IMR-90 (cell line): Measurements from ENCODE around the gene ADGRV1. TPM values are rescaled to one million over a fixed set of nuclear protein-coding genes. Genes with fewer than 3 reads are reported as not detected.

Source experiments
- ATAC-seq: fragments of 200-7000 bp; cut with Tn5 transposase; 2 replicates; pipeline ENCODE4 v1.9.1; 2020; ENCODE audit warnings: low read depth, mild to moderate bottlenecking, moderate library complexity
- BruUV-seq: library from RNA; stranded (reverse); fragments of 400-500 nt; replicated peaks from 2 replicates; lab custom pipeline; 2021; lab: Mats Ljungman, UMichigan
- CTCF ChIA-PET: fragments of 300-600 bp; formaldehyde crosslinking; extraction: SDS; loops from one replicate; lab custom pipeline; 2021; ENCODE audit warnings: antibody characterized with exemption; lab: Yijun Ruan, JAX
- POLR2A ChIA-PET: fragments of 300-600 bp; sonication (Branson Sonifier 250); formaldehyde crosslinking; loops from one replicate; lab custom pipeline; 2022; ENCODE audit warnings: antibody characterized with exemption; ENCODE audit not compliant: unreplicated experiment; lab: Charles Lee
- DNase-seq: peaks from one replicate; pipeline ENCODE4 v3.0.0; 2013
- H2AFZ ChIP-seq: replicated peaks from 2 replicates; pipeline ENCODE3; 2013; ENCODE audit warnings: low read length, mild to moderate bottlenecking; ENCODE audit not compliant: poor library complexity
- H2AK5ac ChIP-seq: 2 replicates; pipeline ENCODE4 v1.6.1; 2013; ENCODE audit warnings: low read depth, low read length, inconsistent platforms
- H2AK9ac ChIP-seq: replicated peaks from 2 replicates; pipeline ENCODE3; 2013; ENCODE audit warnings: mild to moderate bottlenecking, low read depth, low read length, moderate library complexity; ENCODE audit not compliant: poor library complexity
- H2BK120ac ChIP-seq: 2 replicates; pipeline ENCODE4 v1.6.1; 2013; ENCODE audit warnings: low read depth, low read length, inconsistent platforms
- H2BK15ac ChIP-seq: 3 replicates; pipeline ENCODE4 v1.6.1; 2013; ENCODE audit warnings: low read depth, low read length, inconsistent platforms
- H2BK20ac ChIP-seq: 2 replicates; pipeline ENCODE4 v1.6.1; 2013; ENCODE audit warnings: low read depth, mild to moderate bottlenecking, inconsistent platforms, low read length, moderate library complexity
- H2BK5ac ChIP-seq: 2 replicates; pipeline ENCODE4 v1.6.1; 2013; ENCODE audit warnings: mild to moderate bottlenecking, low read depth, low read length, inconsistent platforms; ENCODE audit not compliant: poor library complexity, severe bottlenecking
- H3K14ac ChIP-seq: replicated peaks from 2 replicates; pipeline ENCODE4 v1.6.1; 2013; ENCODE audit warnings: low read depth, low read length, inconsistent platforms
- H3K18ac ChIP-seq: 2 replicates; pipeline ENCODE4 v1.6.1; 2013; ENCODE audit warnings: low read depth, low read length, control low read depth
- H3K23ac ChIP-seq: 2 replicates; pipeline ENCODE4 v1.6.1; 2013; ENCODE audit warnings: low read depth, low read length, inconsistent platforms
- H3K27ac ChIP-seq: 2 replicates; pipeline ENCODE4 v1.5.1; 2013; ENCODE audit warnings: mild to moderate bottlenecking, control low read depth, low read length; ENCODE audit not compliant: insufficient read depth
- H3K27me3 ChIP-seq: 2 replicates; pipeline ENCODE4 v1.6.1; 2013; ENCODE audit warnings: low read length; ENCODE audit not compliant: control insufficient read depth, insufficient read depth
- H3K36me3 ChIP-seq: 2 replicates; pipeline ENCODE4 v1.6.1; 2013; ENCODE audit warnings: low read length, mixed read lengths; ENCODE audit not compliant: control insufficient read depth, insufficient read depth
- H3K4ac ChIP-seq: 2 replicates; pipeline ENCODE4 v1.6.1; 2013; ENCODE audit warnings: low read depth, low read length, inconsistent platforms
- H3K4me1 ChIP-seq: 2 replicates; pipeline ENCODE4 v1.6.1; 2013; ENCODE audit warnings: low read length, mixed read lengths; ENCODE audit not compliant: control insufficient read depth, insufficient read depth
- H3K4me2 ChIP-seq: 2 replicates; pipeline ENCODE4 v1.6.1; 2013; ENCODE audit warnings: low read depth, mild to moderate bottlenecking, control low read depth, low read length, moderate library complexity
- H3K4me3 ChIP-seq: 2 replicates; pipeline ENCODE4 v1.5.1; 2013; ENCODE audit warnings: low read depth, mild to moderate bottlenecking, control low read depth, low read length, moderate library complexity; ENCODE audit not compliant: insufficient read depth
- H3K56ac ChIP-seq: 2 replicates; pipeline ENCODE4 v1.6.1; 2013; ENCODE audit warnings: low read length, inconsistent platforms; ENCODE audit not compliant: insufficient read depth; ENCODE audit errors: extremely low read depth
- H3K79me1 ChIP-seq, 2 experiments: 2 replicates each; pipeline ENCODE4 v1.6.1; 2013; ENCODE audit warnings: low read length in 2 of 2, inconsistent platforms in 1 of 2, low read depth in 1 of 2
- H3K9ac ChIP-seq: 2 replicates; pipeline ENCODE4 v1.6.1; 2013; ENCODE audit warnings: low read depth, low read length, control low read depth
- H3K9me1 ChIP-seq: 2 replicates; pipeline ENCODE4 v1.6.1; 2013; ENCODE audit warnings: low read length, inconsistent platforms; ENCODE audit not compliant: insufficient read depth
- H3K9me3 ChIP-seq: 2 replicates; pipeline ENCODE4 v1.6.1; 2013; ENCODE audit warnings: low read length; ENCODE audit not compliant: control insufficient read depth, insufficient read depth
- H4K20me1 ChIP-seq: 2 replicates; pipeline ENCODE4 v1.6.1; 2013; ENCODE audit warnings: low read length, inconsistent platforms; ENCODE audit not compliant: insufficient read depth
- H4K5ac ChIP-seq: 2 replicates; pipeline ENCODE4 v1.6.1; 2013; ENCODE audit warnings: mild to moderate bottlenecking, low read depth, low read length, control low read depth
- H4K8ac ChIP-seq, 2 experiments: 2 replicates each; pipeline ENCODE4 v1.6.1; 2013; ENCODE audit warnings: low read depth in 2 of 2, low read length in 2 of 2, control low read depth in 1 of 2, inconsistent platforms in 1 of 2
- H4K91ac ChIP-seq: 2 replicates; pipeline ENCODE4 v1.6.1; 2013; ENCODE audit warnings: low read depth, low read length, inconsistent platforms; ENCODE audit not compliant: insufficient read depth
- CHD1 ChIP-seq: IDR thresholded peaks from 2 replicates; pipeline ENCODE4 v1.6.1; 2012; ENCODE audit warnings: low read depth, low read length, improper control_type of control experiment
- MAZ ChIP-seq: IDR thresholded peaks from 2 replicates; pipeline ENCODE4 v1.6.1; 2012; ENCODE audit warnings: low read depth, mild to moderate bottlenecking, low read length, improper control_type of control experiment, moderate library complexity, borderline replicate concordance
- NFE2L2 ChIP-seq: fragments of 150-350 bp; IDR thresholded peaks from 2 replicates; pipeline ENCODE4 v1.6.1; 2016; ENCODE audit warnings: low read depth, mild to moderate bottlenecking, low read length
- POLR2A ChIP-seq: IDR thresholded peaks from 2 replicates; pipeline ENCODE4 v1.6.1; 2012; ENCODE audit warnings: mild to moderate bottlenecking, low read depth, low read length
- RAD21 ChIP-seq: IDR thresholded peaks from 2 replicates; pipeline ENCODE4 v1.6.1; 2012; ENCODE audit warnings: low read length, improper control_type of control experiment
- RCOR1 ChIP-seq: IDR thresholded peaks from 2 replicates; pipeline ENCODE4 v1.6.1; 2012; ENCODE audit warnings: mild to moderate bottlenecking, low read length, improper control_type of control experiment; ENCODE audit not compliant: insufficient replicate concordance
- RFX5 ChIP-seq: IDR thresholded peaks from 2 replicates; pipeline ENCODE4 v1.8.0; 2012; ENCODE audit warnings: low read depth, mild to moderate bottlenecking, low read length, moderate library complexity
- WGBS, 2 experiments: methylation state at CpG; one replicate each; pipeline versions ENCODE4 v1.1.5 to v1.1.7; 2013; ENCODE audit warnings: missing lambda C conversion rate in 2 of 2; ENCODE audit not compliant: insufficient read length in 1 of 2; ENCODE audit errors: extremely low coverage in 2 of 2; 5-methylcytosine and 5-hydroxymethylcytosine counted together
- dilution Hi-C: fragments of 300-500 bp; cut with HindIII; formaldehyde crosslinking; loops from one replicate; pipeline ENCODE4 v1.14.3; 2018; ENCODE audit warnings: low sequenced_read_pairs; ENCODE audit not compliant: unreplicated experiment
- in situ Hi-C: fragments of 300-500 bp; cut with MboI; formaldehyde crosslinking; loops from 3 replicates; pipeline ENCODE4 v1.14.3; 2019; ENCODE audit warnings: low sequenced_read_pairs, inconsistent platforms, mixed read lengths
- intact Hi-C: fragments of 100-400 bp; cut with micrococcal nuclease; formaldehyde crosslinking; loops from 2 replicates; pipeline ENCODE4 v1.10.0; 2022
- polyA plus RNA-seq, 3 experiments: library from polyadenylated mRNA; depleted of rRNA; stranded (reverse); fragments of >200 nt; gene quantifications; 2 replicates each; pipeline ENCODE4 v1.2.3, GENCODE V29; 2012; ENCODE audit warnings: low replicate concordance in 1 of 3
- total RNA-seq: library from RNA; depleted of rRNA; stranded (reverse); fragments of >200 nt; gene quantifications from 2 replicates; pipeline ENCODE4 v1.2.3, GENCODE V29; 2012
- TF ChIP-seq, protein P1 (sequence below): fragments of 150-350 bp; IDR thresholded peaks from 2 replicates; pipeline ENCODE4 v1.6.1; 2016; ENCODE audit warnings: low read depth, mild to moderate bottlenecking, low read length, moderate library complexity, borderline replicate concordance

ADGRV1 gene
- total and polyA plus RNA-seq, 2 of the 4 experiments (the other 2 are of a cell fraction), result under 0.01 TPM; not detected in 1

DNA sequence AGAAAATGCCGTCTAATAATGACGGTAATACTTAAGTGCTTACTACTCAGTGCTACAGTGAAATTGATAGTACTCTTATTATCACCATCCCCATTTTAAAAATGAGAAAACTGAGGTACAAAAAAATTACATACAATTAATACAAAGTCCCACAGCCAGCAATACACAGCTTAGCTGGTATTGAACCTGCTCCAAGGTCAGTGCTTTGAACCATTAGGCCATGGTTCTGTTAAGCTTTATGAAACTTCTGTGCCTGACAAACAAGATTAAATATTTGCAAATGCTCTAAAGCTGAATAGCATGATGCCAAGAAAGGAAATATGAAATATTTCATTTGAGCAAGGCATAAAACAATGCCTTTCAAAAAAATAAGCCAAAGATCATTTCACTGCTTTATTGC lies 467.4 kb downstream of the ADGRV1 start:
- no peak overlapping the region for H3K4ac ChIP-seq
- no peak overlapping the region for H4K91ac ChIP-seq
- no peak overlapping the region for H2BK5ac ChIP-seq
- no peak overlapping the region for H3K56ac ChIP-seq
- dilution Hi-C loops, result no loop called here
- no peak overlapping the region for H2AK9ac ChIP-seq
- no peak overlapping the region for H4K5ac ChIP-seq
- in situ Hi-C loops, result no loop called here
- POLR2A ChIA-PET, result no interaction called here
- no peaks in the 10 kb centered on the region for H3K9me3 ChIP-seq
- no peak overlapping the region for H2AFZ ChIP-seq
- H4K20me1 ChIP-seq, result no peaks in the 10 kb centered on the region
- no peak overlapping the region for H3K14ac ChIP-seq
- no CpG with 5 or more reads among the region's 2 CpGs for WGBS, 2 experiments
- no peaks in the 10 kb centered on the region for H3K36me3 ChIP-seq
- H3K9me1 ChIP-seq, result no peaks in the 10 kb centered on the region
- no peak overlapping the region for H3K4me3 ChIP-seq
- no peak overlapping the region for H3K9ac ChIP-seq
- H2BK15ac ChIP-seq, result no peak overlapping the region
- no peak overlapping the region for H3K18ac ChIP-seq
- no peak overlapping the region for H3K23ac ChIP-seq
- H3K27ac ChIP-seq, result no peak overlapping the region
- no peak overlapping the region for H3K4me2 ChIP-seq
- DNase-seq (no peak), ATAC-seq (no peak)
- H3K79me1 ChIP-seq, result no peaks in the 10 kb centered on the region
- CTCF ChIA-PET, result no interaction called here
- no peaks in the 10 kb centered on the region for H3K27me3 ChIP-seq
- intact Hi-C loops, result no loop called here
- no peak overlapping the region for H4K8ac ChIP-seq
- no peak overlapping the region for H2AK5ac ChIP-seq
- TF ChIP-seq NFE2L2 (no peak), RAD21 (no peak), MAZ (no peak), POLR2A (no peak), RFX5 (no peak), RCOR1 (no peak), CHD1 (no peak)
- TF ChIP-seq, protein P1, sequence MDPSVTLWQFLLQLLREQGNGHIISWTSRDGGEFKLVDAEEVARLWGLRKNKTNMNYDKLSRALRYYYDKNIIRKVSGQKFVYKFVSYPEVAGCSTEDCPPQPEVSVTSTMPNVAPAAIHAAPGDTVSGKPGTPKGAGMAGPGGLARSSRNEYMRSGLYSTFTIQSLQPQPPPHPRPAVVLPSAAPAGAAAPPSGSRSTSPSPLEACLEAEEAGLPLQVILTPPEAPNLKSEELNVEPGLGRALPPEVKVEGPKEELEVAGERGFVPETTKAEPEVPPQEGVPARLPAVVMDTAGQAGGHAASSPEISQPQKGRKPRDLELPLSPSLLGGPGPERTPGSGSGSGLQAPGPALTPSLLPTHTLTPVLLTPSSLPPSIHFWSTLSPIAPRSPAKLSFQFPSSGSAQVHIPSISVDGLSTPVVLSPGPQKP, result no peak
- no peak overlapping the region for H2BK120ac ChIP-seq
- no TSS peak for BruUV-seq
- no peak overlapping the region for H2BK20ac ChIP-seq
- peaks cover 3% of the 10 kb centered on the region; the same call in 1 of the 2 replicates for H3K4me1 ChIP-seq
